ENCODE measurements around the gene ADGRG3. TPM values are rescaled to one million over a fixed set of nuclear protein-coding genes. Genes with fewer than 3 reads are reported as not detected.

Gene ADGRG3
- total and polyA plus RNA-seq, 2 experiments from 2014 or later, result not detected

GRCh38 chr16:57701759-57702371 lies 33.8 kb downstream of the ADGRG3 start:
- Histone ChIP-seq H3F3A (ENCODE audit: insufficient read depth) (no peaks in the 10 kb centered on the region), H3K9me3 (ENCODE audit: low read depth) (no peaks in the 10 kb centered on the region), H3K4me3 (no peak overlapping the region), H3K4me2 (ENCODE audit: unreplicated experiment) (no peak overlapping the region), H3K9ac (no peak overlapping the region), H3K27ac (no peak overlapping the region), H4K20me1 (ENCODE audit: insufficient read depth) (no peaks in the 10 kb centered on the region), H3K79me2 (ENCODE audit: insufficient read depth) (no peaks in the 10 kb centered on the region), H3K4me1 (ENCODE audit: insufficient read depth) (no peaks in the 10 kb centered on the region), H2AFZ (no peak overlapping the region), H3K27me3 (replicated peaks; ENCODE audit: insufficient read depth) (peaks cover 10% of the 10 kb centered on the region), H3K36me3 (ENCODE audit: low read depth) (no peaks in the 10 kb centered on the region), H3K9me2 (ENCODE audit: insufficient read depth) (no peaks in the 10 kb centered on the region)
- WGBS, 2 experiments (ENCODE audit: low coverage in 1 of 2, low lambda C conversion rate in 2 of 2, missing lambda C conversion rate in 2 of 2), result 59 to 61% methylated on average over 23 of the region's 23 CpGs
- in situ Hi-C loops (cut with MboI), result no loop called here
- no peak for DNase-seq
- no peak for TF ChIP-seq EZH2phosphoT487 (IDR thresholded peaks at IDR 0.05; ENCODE audit: insufficient read depth, low read depth)
- TF ChIP-seq EZH2 (IDR thresholded peaks at IDR 0.05; ENCODE audit: insufficient read depth, poor library complexity, severe bottlenecking), result no peak

- peaks cover 10% of the 10 kb centered on the region for H3K27me3 ChIP-seq (replicated peaks; ENCODE audit: insufficient read depth)
- H3K9me3 ChIP-seq (ENCODE audit: low read depth), result no peaks in the 10 kb centered on the region
- in situ Hi-C loops (cut with MboI), result no loop called here
- H3K36me3 ChIP-seq (ENCODE audit: low read depth), result no peaks in the 10 kb centered on the region
- H3F3A ChIP-seq (ENCODE audit: insufficient read depth), result no peaks in the 10 kb centered on the region
- WGBS, 2 experiments (ENCODE audit: low coverage in 1 of 2, low lambda C conversion rate in 2 of 2, missing lambda C conversion rate in 2 of 2), result 54 to 63% methylated on average over 11 of the region's 11 CpGs
- no peak for DNase-seq
- H3K79me2 ChIP-seq (ENCODE audit: insufficient read depth), result no peaks in the 10 kb centered on the region
- no peak overlapping the region for H3K9ac ChIP-seq
- no peak overlapping the region for H3K4me2 ChIP-seq (ENCODE audit: unreplicated experiment)
- H3K27ac ChIP-seq, result no peak overlapping the region
- H3K4me3 ChIP-seq, result no peak overlapping the region
- H3K4me1 ChIP-seq (ENCODE audit: insufficient read depth), result no peaks in the 10 kb centered on the region
- no peak for TF ChIP-seq EZH2phosphoT487 (IDR thresholded peaks at IDR 0.05; ENCODE audit: insufficient read depth, low read depth)
- TF ChIP-seq EZH2 (IDR thresholded peaks at IDR 0.05; ENCODE audit: insufficient read depth, poor library complexity, severe bottlenecking), result no peak
- no peak overlapping the region for H2AFZ ChIP-seq
- no peaks in the 10 kb centered on the region for H3K9me2 ChIP-seq (ENCODE audit: insufficient read depth)
- no peaks in the 10 kb centered on the region for H4K20me1 ChIP-seq (ENCODE audit: insufficient read depth)
Measured at GRCh38 chr16:57703416-57704010, 35.4 kb downstream of the ADGRG3 start.

- WGBS, 2 experiments (ENCODE audit: low coverage in 1 of 2, low lambda C conversion rate in 2 of 2, missing lambda C conversion rate in 2 of 2), result 43% methylated on average over 11 of the region's 11 CpGs
Measured at GRCh38 chr16:57704011-57704904, 36.2 kb downstream of the ADGRG3 start.

More at GRCh38 chr16:57704011-57704904, 36.2 kb downstream of the ADGRG3 start:
- Histone ChIP-seq H3K79me2 (ENCODE audit: insufficient read depth) (no peaks in the 10 kb centered on the region), H3K9ac (no peak overlapping the region), H3F3A (ENCODE audit: insufficient read depth) (no peaks in the 10 kb centered on the region), H3K9me2 (ENCODE audit: insufficient read depth) (no peaks in the 10 kb centered on the region), H2AFZ (no peak overlapping the region), H4K20me1 (ENCODE audit: insufficient read depth) (no peaks in the 10 kb centered on the region), H3K4me1 (ENCODE audit: insufficient read depth) (no peaks in the 10 kb centered on the region), H3K4me2 (ENCODE audit: unreplicated experiment) (no peak overlapping the region), H3K27me3 (replicated peaks; ENCODE audit: insufficient read depth) (peaks cover 17% of the 10 kb centered on the region), H3K4me3 (no peak overlapping the region), H3K27ac (no peak overlapping the region), H3K36me3 (ENCODE audit: low read depth) (no peaks in the 10 kb centered on the region), H3K9me3 (ENCODE audit: low read depth) (no peaks in the 10 kb centered on the region)
- DNase-seq, result no peak
- TF ChIP-seq EZH2phosphoT487 (IDR thresholded peaks at IDR 0.05; ENCODE audit: insufficient read depth, low read depth) (no peak), EZH2 (IDR thresholded peaks at IDR 0.05; ENCODE audit: insufficient read depth, poor library complexity, severe bottlenecking) (no peak)
- in situ Hi-C loops (cut with MboI), result no loop called here
